ENCODE measurements around the gene SYNJ1. TPM values are rescaled to one million over a fixed set of nuclear protein-coding genes. Genes with fewer than 3 reads are reported as not detected.

SYNJ1 gene
- total RNA-seq, 1 experiment from 2014 or later: 4.2 TPM

DNA sequence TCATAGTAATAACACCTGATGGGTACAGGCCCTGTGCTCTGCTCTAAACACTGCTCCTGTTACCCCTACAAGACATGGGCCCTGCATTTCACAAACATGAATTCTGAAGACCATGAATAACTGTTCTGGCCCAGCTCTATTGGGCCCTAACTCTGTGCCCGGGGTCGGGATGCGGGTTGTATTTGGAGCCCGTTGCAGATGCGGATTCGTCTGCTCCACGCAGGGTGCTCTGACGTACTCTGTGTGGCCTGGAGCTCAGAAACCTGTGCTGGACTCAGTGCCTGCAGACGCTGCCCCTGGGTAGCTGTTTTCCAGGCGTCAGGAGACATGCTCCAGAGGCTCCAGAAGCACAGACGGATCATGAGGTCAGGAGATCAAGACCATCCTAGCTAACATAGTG lies 132.4 kb downstream of the SYNJ1 start (continued):
- TF ChIP-seq ZNF219 (CRISPR knock-in tag; IDR thresholded peaks at IDR 0.05; ENCODE audit: borderline replicate concordance) (no peak), NFE2L1 (CRISPR knock-in tag; IDR thresholded peaks at IDR 0.05) (no peak), CREB1 (CRISPR knock-in tag; IDR thresholded peaks at IDR 0.05) (no peak), RELA (CRISPR knock-in tag; IDR thresholded peaks at IDR 0.05; ENCODE audit: borderline replicate concordance) (no peak), JUN (CRISPR knock-in tag; IDR thresholded peaks at IDR 0.05) (no peak)
- TF ChIP-seq, protein P1, sequence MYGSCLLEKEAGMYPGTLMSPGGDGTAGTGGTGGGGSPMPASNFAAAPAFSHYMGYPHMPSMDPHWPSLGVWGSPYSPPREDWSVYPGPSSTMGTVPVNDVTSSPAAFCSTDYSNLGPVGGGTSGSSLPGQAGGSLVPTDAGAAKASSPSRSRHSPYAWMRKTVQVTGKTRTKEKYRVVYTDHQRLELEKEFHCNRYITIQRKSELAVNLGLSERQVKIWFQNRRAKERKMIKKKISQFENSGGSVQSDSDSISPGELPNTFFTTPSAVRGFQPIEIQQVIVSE (CRISPR knock-in tag; IDR thresholded peaks at IDR 0.05; ENCODE audit: borderline replicate concordance): no peak
- TF ChIP-seq, protein P2, sequence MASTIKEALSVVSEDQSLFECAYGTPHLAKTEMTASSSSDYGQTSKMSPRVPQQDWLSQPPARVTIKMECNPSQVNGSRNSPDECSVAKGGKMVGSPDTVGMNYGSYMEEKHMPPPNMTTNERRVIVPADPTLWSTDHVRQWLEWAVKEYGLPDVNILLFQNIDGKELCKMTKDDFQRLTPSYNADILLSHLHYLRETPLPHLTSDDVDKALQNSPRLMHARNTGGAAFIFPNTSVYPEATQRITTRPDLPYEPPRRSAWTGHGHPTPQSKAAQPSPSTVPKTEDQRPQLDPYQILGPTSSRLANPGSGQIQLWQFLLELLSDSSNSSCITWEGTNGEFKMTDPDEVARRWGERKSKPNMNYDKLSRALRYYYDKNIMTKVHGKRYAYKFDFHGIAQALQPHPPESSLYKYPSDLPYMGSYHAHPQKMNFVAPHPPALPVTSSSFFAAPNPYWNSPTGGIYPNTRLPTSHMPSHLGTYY (CRISPR knock-in tag; IDR thresholded peaks at IDR 0.05): no peak

DNA sequence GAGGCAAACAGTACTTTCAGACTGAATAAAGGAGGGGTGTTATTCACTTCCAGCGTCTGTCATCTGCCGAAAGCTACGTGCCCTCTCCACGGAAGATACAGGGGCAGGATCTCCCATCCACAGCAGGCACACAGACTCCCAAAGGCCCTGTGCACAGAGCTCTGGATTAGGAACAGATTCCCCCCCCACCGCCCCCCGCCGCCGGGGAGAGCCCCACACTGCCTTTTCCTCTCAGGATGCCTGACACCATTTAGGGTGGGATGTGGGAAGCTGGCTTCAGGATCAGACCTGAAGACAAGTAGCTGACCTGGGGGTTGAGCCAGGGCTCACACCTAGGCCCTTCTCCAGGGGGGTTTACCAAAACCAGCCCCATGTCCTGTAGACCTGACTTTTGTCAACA lies 134.1 kb downstream of the SYNJ1 start:
- Mint-ChIP-seq H3K36me3 (peaks cover 7% of the 10 kb centered on the region), H3K9me3 (no peaks in the 10 kb centered on the region), H3K4me1 (peaks cover 5% of the 10 kb centered on the region), H3K27me3 (ENCODE audit: low read depth) (no peaks in the 10 kb centered on the region), H3K27ac (no peak overlapping the region), H3K4me3 (no peak overlapping the region)
- ChIA-PET POLR2A (no interaction called here), CTCF (no interaction called here)
- ATAC-seq (no peak), DNase-seq (ENCODE audit: low spot score) (no peak)
- TF ChIP-seq, protein P3, sequence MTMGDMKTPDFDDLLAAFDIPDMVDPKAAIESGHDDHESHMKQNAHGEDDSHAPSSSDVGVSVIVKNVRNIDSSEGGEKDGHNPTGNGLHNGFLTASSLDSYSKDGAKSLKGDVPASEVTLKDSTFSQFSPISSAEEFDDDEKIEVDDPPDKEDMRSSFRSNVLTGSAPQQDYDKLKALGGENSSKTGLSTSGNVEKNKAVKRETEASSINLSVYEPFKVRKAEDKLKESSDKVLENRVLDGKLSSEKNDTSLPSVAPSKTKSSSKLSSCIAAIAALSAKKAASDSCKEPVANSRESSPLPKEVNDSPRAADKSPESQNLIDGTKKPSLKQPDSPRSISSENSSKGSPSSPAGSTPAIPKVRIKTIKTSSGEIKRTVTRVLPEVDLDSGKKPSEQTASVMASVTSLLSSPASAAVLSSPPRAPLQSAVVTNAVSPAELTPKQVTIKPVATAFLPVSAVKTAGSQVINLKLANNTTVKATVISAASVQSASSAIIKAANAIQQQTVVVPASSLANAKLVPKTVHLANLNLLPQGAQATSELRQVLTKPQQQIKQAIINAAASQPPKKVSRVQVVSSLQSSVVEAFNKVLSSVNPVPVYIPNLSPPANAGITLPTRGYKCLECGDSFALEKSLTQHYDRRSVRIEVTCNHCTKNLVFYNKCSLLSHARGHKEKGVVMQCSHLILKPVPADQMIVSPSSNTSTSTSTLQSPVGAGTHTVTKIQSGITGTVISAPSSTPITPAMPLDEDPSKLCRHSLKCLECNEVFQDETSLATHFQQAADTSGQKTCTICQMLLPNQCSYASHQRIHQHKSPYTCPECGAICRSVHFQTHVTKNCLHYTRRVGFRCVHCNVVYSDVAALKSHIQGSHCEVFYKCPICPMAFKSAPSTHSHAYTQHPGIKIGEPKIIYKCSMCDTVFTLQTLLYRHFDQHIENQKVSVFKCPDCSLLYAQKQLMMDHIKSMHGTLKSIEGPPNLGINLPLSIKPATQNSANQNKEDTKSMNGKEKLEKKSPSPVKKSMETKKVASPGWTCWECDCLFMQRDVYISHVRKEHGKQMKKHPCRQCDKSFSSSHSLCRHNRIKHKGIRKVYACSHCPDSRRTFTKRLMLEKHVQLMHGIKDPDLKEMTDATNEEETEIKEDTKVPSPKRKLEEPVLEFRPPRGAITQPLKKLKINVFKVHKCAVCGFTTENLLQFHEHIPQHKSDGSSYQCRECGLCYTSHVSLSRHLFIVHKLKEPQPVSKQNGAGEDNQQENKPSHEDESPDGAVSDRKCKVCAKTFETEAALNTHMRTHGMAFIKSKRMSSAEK (CRISPR knock-in tag; IDR thresholded peaks at IDR 0.05; ENCODE audit: borderline replicate concordance): no peak
- TF ChIP-seq, protein P4, sequence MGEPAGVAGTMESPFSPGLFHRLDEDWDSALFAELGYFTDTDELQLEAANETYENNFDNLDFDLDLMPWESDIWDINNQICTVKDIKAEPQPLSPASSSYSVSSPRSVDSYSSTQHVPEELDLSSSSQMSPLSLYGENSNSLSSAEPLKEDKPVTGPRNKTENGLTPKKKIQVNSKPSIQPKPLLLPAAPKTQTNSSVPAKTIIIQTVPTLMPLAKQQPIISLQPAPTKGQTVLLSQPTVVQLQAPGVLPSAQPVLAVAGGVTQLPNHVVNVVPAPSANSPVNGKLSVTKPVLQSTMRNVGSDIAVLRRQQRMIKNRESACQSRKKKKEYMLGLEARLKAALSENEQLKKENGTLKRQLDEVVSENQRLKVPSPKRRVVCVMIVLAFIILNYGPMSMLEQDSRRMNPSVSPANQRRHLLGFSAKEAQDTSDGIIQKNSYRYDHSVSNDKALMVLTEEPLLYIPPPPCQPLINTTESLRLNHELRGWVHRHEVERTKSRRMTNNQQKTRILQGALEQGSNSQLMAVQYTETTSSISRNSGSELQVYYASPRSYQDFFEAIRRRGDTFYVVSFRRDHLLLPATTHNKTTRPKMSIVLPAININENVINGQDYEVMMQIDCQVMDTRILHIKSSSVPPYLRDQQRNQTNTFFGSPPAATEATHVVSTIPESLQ (CRISPR knock-in tag; IDR thresholded peaks at IDR 0.05): no peak
- TF ChIP-seq ZNF121 (CRISPR knock-in tag; IDR thresholded peaks at IDR 0.05): no peak
- no peak for TF ChIP-seq ZNF416 (CRISPR knock-in tag; IDR thresholded peaks at IDR 0.05)
- TF ChIP-seq, protein P5, sequence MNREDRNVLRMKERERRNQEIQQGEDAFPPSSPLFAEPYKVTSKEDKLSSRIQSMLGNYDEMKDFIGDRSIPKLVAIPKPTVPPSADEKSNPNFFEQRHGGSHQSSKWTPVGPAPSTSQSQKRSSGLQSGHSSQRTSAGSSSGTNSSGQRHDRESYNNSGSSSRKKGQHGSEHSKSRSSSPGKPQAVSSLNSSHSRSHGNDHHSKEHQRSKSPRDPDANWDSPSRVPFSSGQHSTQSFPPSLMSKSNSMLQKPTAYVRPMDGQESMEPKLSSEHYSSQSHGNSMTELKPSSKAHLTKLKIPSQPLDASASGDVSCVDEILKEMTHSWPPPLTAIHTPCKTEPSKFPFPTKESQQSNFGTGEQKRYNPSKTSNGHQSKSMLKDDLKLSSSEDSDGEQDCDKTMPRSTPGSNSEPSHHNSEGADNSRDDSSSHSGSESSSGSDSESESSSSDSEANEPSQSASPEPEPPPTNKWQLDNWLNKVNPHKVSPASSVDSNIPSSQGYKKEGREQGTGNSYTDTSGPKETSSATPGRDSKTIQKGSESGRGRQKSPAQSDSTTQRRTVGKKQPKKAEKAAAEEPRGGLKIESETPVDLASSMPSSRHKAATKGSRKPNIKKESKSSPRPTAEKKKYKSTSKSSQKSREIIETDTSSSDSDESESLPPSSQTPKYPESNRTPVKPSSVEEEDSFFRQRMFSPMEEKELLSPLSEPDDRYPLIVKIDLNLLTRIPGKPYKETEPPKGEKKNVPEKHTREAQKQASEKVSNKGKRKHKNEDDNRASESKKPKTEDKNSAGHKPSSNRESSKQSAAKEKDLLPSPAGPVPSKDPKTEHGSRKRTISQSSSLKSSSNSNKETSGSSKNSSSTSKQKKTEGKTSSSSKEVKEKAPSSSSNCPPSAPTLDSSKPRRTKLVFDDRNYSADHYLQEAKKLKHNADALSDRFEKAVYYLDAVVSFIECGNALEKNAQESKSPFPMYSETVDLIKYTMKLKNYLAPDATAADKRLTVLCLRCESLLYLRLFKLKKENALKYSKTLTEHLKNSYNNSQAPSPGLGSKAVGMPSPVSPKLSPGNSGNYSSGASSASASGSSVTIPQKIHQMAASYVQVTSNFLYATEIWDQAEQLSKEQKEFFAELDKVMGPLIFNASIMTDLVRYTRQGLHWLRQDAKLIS (CRISPR knock-in tag; IDR thresholded peaks at IDR 0.05; ENCODE audit: borderline replicate concordance): no peak
- no peak for TF ChIP-seq GRHL2 (CRISPR knock-in tag; IDR thresholded peaks at IDR 0.05; ENCODE audit: insufficient replicate concordance, severe bottlenecking)
- TF ChIP-seq, protein P6, sequence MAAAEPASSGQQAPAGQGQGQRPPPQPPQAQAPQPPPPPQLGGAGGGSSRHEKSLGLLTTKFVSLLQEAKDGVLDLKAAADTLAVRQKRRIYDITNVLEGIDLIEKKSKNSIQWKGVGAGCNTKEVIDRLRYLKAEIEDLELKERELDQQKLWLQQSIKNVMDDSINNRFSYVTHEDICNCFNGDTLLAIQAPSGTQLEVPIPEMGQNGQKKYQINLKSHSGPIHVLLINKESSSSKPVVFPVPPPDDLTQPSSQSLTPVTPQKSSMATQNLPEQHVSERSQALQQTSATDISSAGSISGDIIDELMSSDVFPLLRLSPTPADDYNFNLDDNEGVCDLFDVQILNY (CRISPR knock-in tag; IDR thresholded peaks at IDR 0.05): no peak
- TF ChIP-seq, protein P7, sequence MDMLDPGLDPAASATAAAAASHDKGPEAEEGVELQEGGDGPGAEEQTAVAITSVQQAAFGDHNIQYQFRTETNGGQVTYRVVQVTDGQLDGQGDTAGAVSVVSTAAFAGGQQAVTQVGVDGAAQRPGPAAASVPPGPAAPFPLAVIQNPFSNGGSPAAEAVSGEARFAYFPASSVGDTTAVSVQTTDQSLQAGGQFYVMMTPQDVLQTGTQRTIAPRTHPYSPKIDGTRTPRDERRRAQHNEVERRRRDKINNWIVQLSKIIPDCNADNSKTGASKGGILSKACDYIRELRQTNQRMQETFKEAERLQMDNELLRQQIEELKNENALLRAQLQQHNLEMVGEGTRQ (CRISPR knock-in tag; IDR thresholded peaks at IDR 0.05): no peak
- no peak for TF ChIP-seq ZNF263 (CRISPR knock-in tag; IDR thresholded peaks at IDR 0.05; ENCODE audit: low read depth)
- TF ChIP-seq NR3C1 (CRISPR knock-in tag; conservative IDR thresholded peaks at IDR 0.05; ENCODE audit: low read depth): no peak
- no peak for TF ChIP-seq PRRX2 (CRISPR knock-in tag; IDR thresholded peaks at IDR 0.05)
- TF ChIP-seq NFYB (CRISPR knock-in tag; conservative IDR thresholded peaks at IDR 0.05; ENCODE audit: low read depth): no peak
- TF ChIP-seq GTF2I (CRISPR knock-in tag; conservative IDR thresholded peaks at IDR 0.05): no peak
- no peak for TF ChIP-seq ZNF671 (CRISPR knock-in tag; IDR thresholded peaks at IDR 0.05)
- TF ChIP-seq NR2C2 (CRISPR knock-in tag; IDR thresholded peaks at IDR 0.05): no peak
- no peak for TF ChIP-seq ATF1 (CRISPR knock-in tag; IDR thresholded peaks at IDR 0.05)
